ENCODE data around the gene ARCN1.

DNA sequence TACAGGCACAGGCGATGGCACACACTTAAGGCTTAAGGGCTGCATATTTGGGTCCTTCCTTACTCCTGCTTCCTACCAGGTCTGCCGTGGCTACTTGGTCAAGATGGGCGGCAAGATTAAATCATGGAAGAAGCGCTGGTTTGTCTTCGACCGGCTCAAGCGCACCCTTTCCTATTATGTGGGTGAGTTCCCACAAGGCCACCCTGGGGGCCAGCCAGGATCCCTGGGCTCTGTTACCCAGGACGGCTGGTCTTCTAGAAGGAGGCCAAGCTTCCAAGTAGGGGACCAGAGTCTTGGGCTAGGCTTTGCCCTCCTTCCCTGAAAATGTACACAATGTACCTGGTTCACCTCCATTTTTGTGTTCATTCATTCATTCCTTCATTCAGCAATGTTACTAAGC, 78.2 kb downstream of the ARCN1 start:
- no peak for TF ChIP-seq POLR2A (IDR thresholded peaks at IDR 0.05)
- TF ChIP-seq, protein P1, sequence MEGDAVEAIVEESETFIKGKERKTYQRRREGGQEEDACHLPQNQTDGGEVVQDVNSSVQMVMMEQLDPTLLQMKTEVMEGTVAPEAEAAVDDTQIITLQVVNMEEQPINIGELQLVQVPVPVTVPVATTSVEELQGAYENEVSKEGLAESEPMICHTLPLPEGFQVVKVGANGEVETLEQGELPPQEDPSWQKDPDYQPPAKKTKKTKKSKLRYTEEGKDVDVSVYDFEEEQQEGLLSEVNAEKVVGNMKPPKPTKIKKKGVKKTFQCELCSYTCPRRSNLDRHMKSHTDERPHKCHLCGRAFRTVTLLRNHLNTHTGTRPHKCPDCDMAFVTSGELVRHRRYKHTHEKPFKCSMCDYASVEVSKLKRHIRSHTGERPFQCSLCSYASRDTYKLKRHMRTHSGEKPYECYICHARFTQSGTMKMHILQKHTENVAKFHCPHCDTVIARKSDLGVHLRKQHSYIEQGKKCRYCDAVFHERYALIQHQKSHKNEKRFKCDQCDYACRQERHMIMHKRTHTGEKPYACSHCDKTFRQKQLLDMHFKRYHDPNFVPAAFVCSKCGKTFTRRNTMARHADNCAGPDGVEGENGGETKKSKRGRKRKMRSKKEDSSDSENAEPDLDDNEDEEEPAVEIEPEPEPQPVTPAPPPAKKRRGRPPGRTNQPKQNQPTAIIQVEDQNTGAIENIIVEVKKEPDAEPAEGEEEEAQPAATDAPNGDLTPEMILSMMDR (IDR thresholded peaks at IDR 0.05 in 4 of 5, conservative IDR thresholded peaks at IDR 0.05 in 1 of 5) = no peak
